K562 (cell line): ENCODE data around the gene PSMA2. TPM values are rescaled to one million over a fixed set of nuclear protein-coding genes. Genes with fewer than 3 reads are reported as not detected.

Source experiments
- ARID1B ChIP-seq: fragments of 450-650 bp; IDR thresholded peaks from 2 replicates; pipeline ENCODE4 v1.6.1; 2016; ENCODE audit warnings: antibody characterized with exemption, mild to moderate bottlenecking, inconsistent platforms
- BHLHE40 ChIP-seq: IDR thresholded peaks from 2 replicates; pipeline ENCODE4 v1.6.1; 2011; ENCODE audit warnings: low read length, improper control_type of control experiment
- C11orf30 ChIP-seq: fragments of 450-650 bp; IDR thresholded peaks from 2 replicates; pipeline ENCODE4 v1.6.1; 2016; ENCODE audit warnings: low read depth, mild to moderate bottlenecking
- DPF2 ChIP-seq: fragments of 450-650 bp; IDR thresholded peaks from 2 replicates; pipeline ENCODE4 v1.6.1; 2016
- HNRNPK ChIP-seq: fragments of 200-400 bp; formaldehyde crosslinking; IDR thresholded peaks from one replicate; pipeline ENCODE4 v1.6.1; 2018; ENCODE audit warnings: mild to moderate bottlenecking, low read depth, low read length; ENCODE audit not compliant: poor library complexity, severe bottlenecking
- ID3 ChIP-seq, 2 experiments: fragments of 250-450 bp in 1 of 2; fragments of 450-650 bp in 1 of 2; sonication (Bioruptor Pico) in 1 of 2; IDR thresholded peaks; 2 replicates each; pipeline versions ENCODE4 v1.6.1 to v1.8.0; 2016 to 2021; ENCODE audit warnings: mild to moderate bottlenecking in 2 of 2, moderate library complexity in 2 of 2, missing compliant biosample characterization in 1 of 2, missing genetic modification characterization in 1 of 2
- KLF10 ChIP-seq: fragments of 250-450 bp; sonication (Bioruptor Pico); IDR thresholded peaks from 2 replicates; pipeline ENCODE4 v1.6.1; 2021; ENCODE audit warnings: matching md5 sums
- LEF1 ChIP-seq: fragments of 450-650 bp; IDR thresholded peaks from 2 replicates; pipeline ENCODE4 v1.6.1; 2016; ENCODE audit warnings: mild to moderate bottlenecking
- MAFK ChIP-seq: IDR thresholded peaks from 2 replicates; pipeline ENCODE4 v1.6.1; 2011; ENCODE audit warnings: low read length, improper control_type of control experiment
- MTA2 ChIP-seq: fragments of 450-650 bp; IDR thresholded peaks from 2 replicates; pipeline ENCODE4 v1.6.1; 2016; ENCODE audit warnings: low read depth
- NFE2 ChIP-seq: IDR thresholded peaks from 2 replicates; pipeline ENCODE4 v1.6.1; 2014; ENCODE audit warnings: antibody characterized with exemption, low read depth
- RAD51 ChIP-seq: fragments of 450-650 bp; IDR thresholded peaks from 2 replicates; pipeline ENCODE4 v1.7.1; 2016; ENCODE audit warnings: low read depth, mild to moderate bottlenecking, borderline replicate concordance
- RFX1 ChIP-seq: fragments of 450-650 bp; IDR thresholded peaks from 2 replicates; pipeline ENCODE4 v1.6.1; 2016; ENCODE audit warnings: mild to moderate bottlenecking, moderate library complexity
- RREB1 ChIP-seq: fragments of 250-450 bp; sonication (Bioruptor Pico); IDR thresholded peaks from 2 replicates; pipeline ENCODE4 v1.4.0; 2020
- SETDB1 ChIP-seq: IDR thresholded peaks from one replicate; pipeline ENCODE4 v1.6.1; 2012; ENCODE audit warnings: low read length, control low read depth, inconsistent platforms
- TEAD1 ChIP-seq, 2 experiments: fragments of 450-650 bp in 1 of 2; sonication (generic) in 1 of 2; formaldehyde crosslinking; IDR thresholded peaks; 2 replicates each; pipeline versions ENCODE4 v1.4.0 to v1.8.0; 2020 to 2022; ENCODE audit warnings: mild to moderate bottlenecking in 2 of 2, missing genetic modification reagents in 1 of 2
- TRIM24 ChIP-seq, 2 experiments: fragments of 450-650 bp; IDR thresholded peaks; 2 replicates each; pipeline ENCODE4 v1.6.1; 2016
- YY1 ChIP-seq, 3 experiments: IDR thresholded peaks; 2 replicates each; pipeline ENCODE4 v1.6.1; 2011; ENCODE audit warnings: low read length in 2 of 3, mild to moderate bottlenecking in 2 of 3, moderate library complexity in 2 of 3, borderline replicate concordance in 1 of 3, control low read depth in 1 of 3, low read depth in 1 of 3; ENCODE audit not compliant: insufficient read depth in 3 of 3, insufficient replicate concordance in 2 of 3, control insufficient read depth in 1 of 3, insufficient read length in 1 of 3; ENCODE audit errors: extremely low read depth in 1 of 3
- ZKSCAN8 ChIP-seq: fragments of 200-800 bp; sonication (Bioruptor generic); IDR thresholded peaks from 2 replicates; pipeline ENCODE4 v1.6.1; 2016; ENCODE audit warnings: missing genetic modification characterization, missing compliant biosample characterization
- ZNF277 ChIP-seq: fragments of 250-450 bp; sonication (Bioruptor Pico); IDR thresholded peaks from 2 replicates; pipeline ENCODE4 v1.8.0; 2022; ENCODE audit warnings: inconsistent platforms, mild to moderate bottlenecking, moderate library complexity, borderline replicate concordance
- ZNF316 ChIP-seq: fragments of 450-650 bp; IDR thresholded peaks from 2 replicates; pipeline ENCODE4 v1.6.1; 2016
- polyA plus RNA-seq, 8 experiments: library from polyadenylated mRNA; depleted of rRNA in 4 of 8; stranded (reverse) in 5 of 8; unstranded in 3 of 8; fragments of >200 nt; fragmentation: Nextera tagmentation in 2 of 8; fragmentation: Illumina TruSeq in 1 of 8; extraction: Ambion mirVana in 2 of 8; extraction: Trizol in 1 of 8; gene quantifications; 2 replicates each; pipeline versions ENCODE4 v1.2.1 to v1.2.3, GENCODE V29; 2011 to 2014; ENCODE audit warnings: inconsistent platforms in 1 of 8, missing spikeins in 1 of 8
- total RNA-seq, 7 experiments: library from RNA; depleted of rRNA in 6 of 7; stranded (reverse); fragments of >200 nt in 6 of 7; fragmentation: Illumina TruSeq in 2 of 7; extraction: Trizol in 2 of 7; gene quantifications; 2 replicates each; pipeline versions ENCODE4 v1.2.1 to v1.2.3, GENCODE V29; 2011 to 2021; ENCODE audit warnings: low replicate concordance in 1 of 7

PSMA2 gene
- total and polyA plus RNA-seq, 9 of the 15 experiments (the other 6 are each of a cell fraction or from before 2014, with no cell fraction given) = 91.7 to 1,070 (median 213) TPM

GRCh38 chr7:42893346-42894240, 38.4 kb downstream of the PSMA2 start (continued):
- no peak for TF ChIP-seq LEF1
- peak; percentile 78 for TF ChIP-seq NFE2
- TF ChIP-seq HNRNPK = no peak
- TF ChIP-seq MTA2 = no peak
- peak in 2 of 3 experiments; percentile 19 to 74 for TF ChIP-seq YY1 (IDR thresholded peaks at IDR 0.05; ENCODE audit: borderline replicate concordance in 1 of 3, control insufficient read depth in 1 of 3, extremely low read depth in 1 of 3, insufficient read depth in 3 of 3, insufficient read length in 1 of 3, insufficient replicate concordance in 2 of 3, low read depth in 1 of 3, low read length in 2 of 3)
- 0 out of 4 replicates have a peak, but pooled peaks of 1 of the 2 experiments have one; percentile 14 for TF ChIP-seq TRIM24 (IDR thresholded peaks at IDR 0.05)
- TF ChIP-seq TEAD1 (CRISPR knock-in tag; IDR thresholded peaks at IDR 0.05) = no peak
- TF ChIP-seq RAD51 = no peak
- no peak for TF ChIP-seq SETDB1
- TF ChIP-seq RREB1 = no peak
- TF ChIP-seq C11orf30 = peak; percentile 79
- TF ChIP-seq DPF2 = 0 out of 2 replicates have a peak, but pooled peaks have one; percentile 17
- no peak for TF ChIP-seq BHLHE40
- TF ChIP-seq KLF10 (CRISPR knock-in tag) = no peak
- no peak for TF ChIP-seq ZKSCAN8 (CRISPR knock-in tag)
- peak; percentile 76 for TF ChIP-seq ZNF316
- TF ChIP-seq RFX1 = peak; percentile 52; the same call in 1 of the 2 replicates
- no peak for TF ChIP-seq ZNF277
- TF ChIP-seq MAFK = peak; percentile 38; the same call in 1 of the 2 replicates
- no peak for TF ChIP-seq ID3 (CRISPR knock-in tag; IDR thresholded peaks at IDR 0.05)
- TF ChIP-seq ID3 (tag; IDR thresholded peaks at IDR 0.05) = no peak
- 0 out of 2 replicates have a peak, but pooled peaks have one; percentile 18 for TF ChIP-seq ARID1B
